HEK293 (cell line): ENCODE data around the gene SPINT2.

Experiments used
- BCL11B ChIP-seq: fragments of 450-650 bp; formaldehyde crosslinking; IDR thresholded peaks from 2 replicates; pipeline ENCODE4 v1.5.1; 2016; ENCODE audit warnings: low read depth, missing biosample characterization, missing genetic modification characterization
- BCL6B ChIP-seq: fragments of 450-650 bp; formaldehyde crosslinking; IDR thresholded peaks from 2 replicates; pipeline ENCODE4 v1.5.1; 2017; ENCODE audit warnings: missing biosample characterization, missing genetic modification characterization
- GLI2 ChIP-seq: fragments of 450-650 bp; formaldehyde crosslinking; IDR thresholded peaks from 2 replicates; pipeline ENCODE4; 2017; ENCODE audit warnings: missing biosample characterization, missing genetic modification characterization, low read depth, borderline replicate concordance
- KLF8 ChIP-seq: fragments of 450-650 bp; formaldehyde crosslinking; IDR thresholded peaks from 2 replicates; pipeline ENCODE4 v1.5.1; 2016; ENCODE audit warnings: missing biosample characterization, missing genetic modification characterization
- SP7 ChIP-seq: fragments of 450-650 bp; formaldehyde crosslinking; IDR thresholded peaks from 2 replicates; pipeline ENCODE4 v1.5.1; 2016; ENCODE audit warnings: missing biosample characterization, missing genetic modification characterization
- TCF7L2 ChIP-seq: IDR thresholded peaks from 2 replicates; pipeline ENCODE4 v1.6.1; 2011; ENCODE audit warnings: low read depth, mild to moderate bottlenecking, inconsistent platforms, low read length, moderate library complexity, borderline replicate concordance
- YY1 ChIP-seq: fragments of 450-650 bp; formaldehyde crosslinking; IDR thresholded peaks from 2 replicates; pipeline ENCODE4 v1.5.1; 2018; ENCODE audit warnings: missing biosample characterization, missing genetic modification characterization
- ZBTB1 ChIP-seq: fragments of 450-650 bp; formaldehyde crosslinking; IDR thresholded peaks from 2 replicates; pipeline ENCODE4 v1.5.1; 2016; ENCODE audit warnings: missing biosample characterization, missing genetic modification characterization
- ZFHX2 ChIP-seq: fragments of 450-650 bp; formaldehyde crosslinking; conservative IDR thresholded peaks from 2 replicates; pipeline ENCODE4 v1.5.1; 2016; ENCODE audit warnings: missing biosample characterization, missing genetic modification characterization
- ZNF112 ChIP-seq: fragments of 450-650 bp; formaldehyde crosslinking; IDR thresholded peaks from 2 replicates; pipeline ENCODE4 v1.5.0; 2017; ENCODE audit warnings: missing biosample characterization, missing genetic modification characterization
- ZNF140 ChIP-seq: fragments of 450-650 bp; formaldehyde crosslinking; IDR thresholded peaks from 2 replicates; pipeline ENCODE4 v1.5.1; 2016; ENCODE audit warnings: missing biosample characterization, missing genetic modification characterization
- ZNF23 ChIP-seq: fragments of 450-650 bp; formaldehyde crosslinking; IDR thresholded peaks from 2 replicates; pipeline ENCODE4 v1.5.1; 2016; ENCODE audit warnings: missing biosample characterization, missing genetic modification characterization, borderline replicate concordance
- ZNF274 ChIP-seq, 2 experiments: fragments of 200-500 bp in 1 of 2; fragments of 450-650 bp in 1 of 2; sonication (Bioruptor generic) in 1 of 2; formaldehyde crosslinking in 1 of 2; IDR thresholded peaks; 2 replicates each; pipeline versions ENCODE4 v1.5.1 to v1.6.1; 2014 to 2016; ENCODE audit warnings: borderline replicate concordance in 1 of 2, inconsistent platforms in 1 of 2, low read length in 1 of 2, missing biosample characterization in 1 of 2, missing genetic modification characterization in 1 of 2
- ZNF302 ChIP-seq: fragments of 450-650 bp; formaldehyde crosslinking; IDR thresholded peaks from 2 replicates; pipeline ENCODE4 v1.5.1; 2016; ENCODE audit warnings: missing biosample characterization, missing genetic modification characterization, low read depth
- ZNF324 ChIP-seq: fragments of 450-650 bp; formaldehyde crosslinking; IDR thresholded peaks from 2 replicates; pipeline ENCODE4 v1.5.1; 2016; ENCODE audit warnings: missing biosample characterization, missing genetic modification characterization
- ZNF391 ChIP-seq: fragments of 450-650 bp; formaldehyde crosslinking; IDR thresholded peaks from 2 replicates; pipeline ENCODE4 v1.5.1; 2016; ENCODE audit warnings: low read depth, missing biosample characterization, missing genetic modification characterization, borderline replicate concordance
- ZNF433 ChIP-seq: fragments of 450-650 bp; formaldehyde crosslinking; IDR thresholded peaks from 2 replicates; pipeline ENCODE4 v1.5.1; 2016; ENCODE audit warnings: missing biosample characterization, missing genetic modification characterization, low read depth
- ZNF48 ChIP-seq: fragments of 450-650 bp; formaldehyde crosslinking; IDR thresholded peaks from 2 replicates; pipeline ENCODE4 v1.5.1; 2016; ENCODE audit warnings: missing biosample characterization, missing genetic modification characterization
- ZNF585B ChIP-seq: fragments of 450-650 bp; formaldehyde crosslinking; IDR thresholded peaks from 2 replicates; pipeline ENCODE4 v1.5.1; 2016; ENCODE audit warnings: missing biosample characterization, missing genetic modification characterization
- ZNF785 ChIP-seq: fragments of 450-650 bp; formaldehyde crosslinking; IDR thresholded peaks from 2 replicates; pipeline ENCODE4 v1.5.1; 2016; ENCODE audit warnings: missing biosample characterization, missing genetic modification characterization
- ZSCAN23 ChIP-seq: fragments of 450-650 bp; formaldehyde crosslinking; IDR thresholded peaks from 2 replicates; pipeline ENCODE4 v1.5.1; 2016; ENCODE audit warnings: missing biosample characterization, missing genetic modification characterization
- ZSCAN5A ChIP-seq: fragments of 450-650 bp; formaldehyde crosslinking; IDR thresholded peaks from 2 replicates; pipeline ENCODE4 v1.5.1; 2016; ENCODE audit warnings: missing biosample characterization, missing genetic modification characterization
- TF ChIP-seq, protein P1 (sequence below): fragments of 450-650 bp; formaldehyde crosslinking; IDR thresholded peaks from 2 replicates; pipeline ENCODE4 v1.5.1; 2016; ENCODE audit warnings: missing biosample characterization, missing genetic modification characterization
- TF ChIP-seq, protein P2 (sequence below): fragments of 450-650 bp; formaldehyde crosslinking; IDR thresholded peaks from 2 replicates; pipeline ENCODE4 v1.5.1; 2016; ENCODE audit warnings: missing biosample characterization, missing genetic modification characterization
- TF ChIP-seq, protein P3 (sequence below): fragments of 450-650 bp; formaldehyde crosslinking; IDR thresholded peaks from 2 replicates; pipeline ENCODE4 v1.5.1; 2016; ENCODE audit warnings: missing biosample characterization, missing genetic modification characterization
- TF ChIP-seq, protein P4 (sequence below): fragments of 450-650 bp; IDR thresholded peaks from 2 replicates; pipeline ENCODE4 v1.5.1; 2018; ENCODE audit warnings: missing biosample characterization, mild to moderate bottlenecking, missing genetic modification characterization
- TF ChIP-seq, protein P5 (sequence below): fragments of 450-650 bp; formaldehyde crosslinking; IDR thresholded peaks from 2 replicates; pipeline ENCODE4 v1.5.1; 2017; ENCODE audit warnings: missing biosample characterization, missing genetic modification characterization

SPINT2 gene

DNA sequence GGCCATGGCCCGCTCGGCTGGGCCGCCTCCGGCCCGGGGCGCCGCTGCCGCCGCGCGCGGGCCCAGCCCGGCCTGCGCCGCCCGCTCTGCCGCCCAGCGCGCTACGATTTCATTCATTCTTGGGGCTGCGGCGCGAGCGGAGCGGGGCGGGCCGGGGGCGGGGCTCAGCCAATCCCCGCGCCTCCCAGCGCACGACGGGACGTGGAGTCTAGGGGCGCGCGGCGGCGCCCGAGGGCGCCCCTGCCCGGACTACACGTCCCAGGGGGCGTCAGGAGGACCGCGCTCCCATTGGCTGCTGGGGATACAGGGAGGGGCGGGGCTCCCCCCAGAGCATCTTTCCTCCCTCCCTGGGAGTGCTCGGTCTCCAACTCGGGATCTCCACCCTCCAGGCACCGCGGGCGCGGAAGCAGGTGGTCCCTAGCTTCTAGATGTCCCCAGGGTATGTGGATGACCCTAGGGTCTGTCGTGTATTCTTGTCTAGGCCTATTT lies 34.7 kb upstream of the SPINT2 start (continued):
- TF ChIP-seq ZNF391 (tag by site-specific recombination) = no peak
- no peak for TF ChIP-seq ZNF23 (tag by site-specific recombination)
- TF ChIP-seq ZNF112 (tag by site-specific recombination) = no peak
- TF ChIP-seq YY1 (tag by site-specific recombination) = no peak
- TF ChIP-seq ZBTB1 (tag by site-specific recombination) = no peak
- TF ChIP-seq ZNF48 (tag by site-specific recombination) = no peak
- no peak for TF ChIP-seq SP7
- TF ChIP-seq ZNF302 = no peak
- TF ChIP-seq, protein P1, sequence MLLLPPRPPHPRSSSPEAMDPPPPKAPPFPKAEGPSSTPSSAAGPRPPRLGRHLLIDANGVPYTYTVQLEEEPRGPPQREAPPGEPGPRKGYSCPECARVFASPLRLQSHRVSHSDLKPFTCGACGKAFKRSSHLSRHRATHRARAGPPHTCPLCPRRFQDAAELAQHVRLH (tag by site-specific recombination) = no peak
- TF ChIP-seq ZSCAN23 (tag by site-specific recombination) = no peak
- TF ChIP-seq TCF7L2 = no peak
- TF ChIP-seq BCL11B (tag by site-specific recombination) = no peak
- TF ChIP-seq ZNF324 (tag by site-specific recombination) = no peak
- TF ChIP-seq ZNF433 (tag by site-specific recombination) = no peak
- no peak for TF ChIP-seq GLI2 (tag by site-specific recombination)
- TF ChIP-seq ZSCAN5A (tag by site-specific recombination) = no peak
- no peak for TF ChIP-seq ZNF140 (tag by site-specific recombination)
- TF ChIP-seq, protein P2, sequence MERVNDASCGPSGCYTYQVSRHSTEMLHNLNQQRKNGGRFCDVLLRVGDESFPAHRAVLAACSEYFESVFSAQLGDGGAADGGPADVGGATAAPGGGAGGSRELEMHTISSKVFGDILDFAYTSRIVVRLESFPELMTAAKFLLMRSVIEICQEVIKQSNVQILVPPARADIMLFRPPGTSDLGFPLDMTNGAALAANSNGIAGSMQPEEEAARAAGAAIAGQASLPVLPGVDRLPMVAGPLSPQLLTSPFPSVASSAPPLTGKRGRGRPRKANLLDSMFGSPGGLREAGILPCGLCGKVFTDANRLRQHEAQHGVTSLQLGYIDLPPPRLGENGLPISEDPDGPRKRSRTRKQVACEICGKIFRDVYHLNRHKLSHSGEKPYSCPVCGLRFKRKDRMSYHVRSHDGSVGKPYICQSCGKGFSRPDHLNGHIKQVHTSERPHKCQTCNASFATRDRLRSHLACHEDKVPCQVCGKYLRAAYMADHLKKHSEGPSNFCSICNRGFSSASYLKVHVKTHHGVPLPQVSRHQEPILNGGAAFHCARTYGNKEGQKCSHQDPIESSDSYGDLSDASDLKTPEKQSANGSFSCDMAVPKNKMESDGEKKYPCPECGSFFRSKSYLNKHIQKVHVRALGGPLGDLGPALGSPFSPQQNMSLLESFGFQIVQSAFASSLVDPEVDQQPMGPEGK (tag by site-specific recombination) = peak; percentile 49
- TF ChIP-seq KLF8 = peak; percentile 81
- no peak for TF ChIP-seq BCL6B
- no peak for TF ChIP-seq ZFHX2
- TF ChIP-seq, protein P3, sequence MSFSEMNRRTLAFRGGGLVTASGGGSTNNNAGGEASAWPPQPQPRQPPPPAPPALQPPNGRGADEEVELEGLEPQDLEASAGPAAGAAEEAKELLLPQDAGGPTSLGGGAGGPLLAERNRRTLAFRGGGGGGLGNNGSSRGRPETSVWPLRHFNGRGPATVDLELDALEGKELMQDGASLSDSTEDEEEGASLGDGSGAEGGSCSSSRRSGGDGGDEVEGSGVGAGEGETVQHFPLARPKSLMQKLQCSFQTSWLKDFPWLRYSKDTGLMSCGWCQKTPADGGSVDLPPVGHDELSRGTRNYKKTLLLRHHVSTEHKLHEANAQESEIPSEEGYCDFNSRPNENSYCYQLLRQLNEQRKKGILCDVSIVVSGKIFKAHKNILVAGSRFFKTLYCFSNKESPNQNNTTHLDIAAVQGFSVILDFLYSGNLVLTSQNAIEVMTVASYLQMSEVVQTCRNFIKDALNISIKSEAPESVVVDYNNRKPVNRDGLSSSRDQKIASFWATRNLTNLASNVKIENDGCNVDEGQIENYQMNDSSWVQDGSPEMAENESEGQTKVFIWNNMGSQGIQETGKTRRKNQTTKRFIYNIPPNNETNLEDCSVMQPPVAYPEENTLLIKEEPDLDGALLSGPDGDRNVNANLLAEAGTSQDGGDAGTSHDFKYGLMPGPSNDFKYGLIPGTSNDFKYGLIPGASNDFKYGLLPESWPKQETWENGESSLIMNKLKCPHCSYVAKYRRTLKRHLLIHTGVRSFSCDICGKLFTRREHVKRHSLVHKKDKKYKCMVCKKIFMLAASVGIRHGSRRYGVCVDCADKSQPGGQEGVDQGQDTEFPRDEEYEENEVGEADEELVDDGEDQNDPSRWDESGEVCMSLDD (tag by site-specific recombination) = peak; percentile 53; the same call in 1 of the 2 replicates
- TF ChIP-seq ZNF274 (IDR thresholded peaks at IDR 0.05; ENCODE audit: low read length) = no peak
- TF ChIP-seq ZNF274 (tag by site-specific recombination; IDR thresholded peaks at IDR 0.05; ENCODE audit: borderline replicate concordance) = no peak
- no peak for TF ChIP-seq ZNF785 (tag by site-specific recombination)
- TF ChIP-seq, protein P4, sequence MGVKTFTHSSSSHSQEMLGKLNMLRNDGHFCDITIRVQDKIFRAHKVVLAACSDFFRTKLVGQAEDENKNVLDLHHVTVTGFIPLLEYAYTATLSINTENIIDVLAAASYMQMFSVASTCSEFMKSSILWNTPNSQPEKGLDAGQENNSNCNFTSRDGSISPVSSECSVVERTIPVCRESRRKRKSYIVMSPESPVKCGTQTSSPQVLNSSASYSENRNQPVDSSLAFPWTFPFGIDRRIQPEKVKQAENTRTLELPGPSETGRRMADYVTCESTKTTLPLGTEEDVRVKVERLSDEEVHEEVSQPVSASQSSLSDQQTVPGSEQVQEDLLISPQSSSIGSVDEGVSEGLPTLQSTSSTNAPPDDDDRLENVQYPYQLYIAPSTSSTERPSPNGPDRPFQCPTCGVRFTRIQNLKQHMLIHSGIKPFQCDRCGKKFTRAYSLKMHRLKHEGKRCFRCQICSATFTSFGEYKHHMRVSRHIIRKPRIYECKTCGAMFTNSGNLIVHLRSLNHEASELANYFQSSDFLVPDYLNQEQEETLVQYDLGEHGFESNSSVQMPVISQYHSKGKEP = no peak
- TF ChIP-seq, protein P5, sequence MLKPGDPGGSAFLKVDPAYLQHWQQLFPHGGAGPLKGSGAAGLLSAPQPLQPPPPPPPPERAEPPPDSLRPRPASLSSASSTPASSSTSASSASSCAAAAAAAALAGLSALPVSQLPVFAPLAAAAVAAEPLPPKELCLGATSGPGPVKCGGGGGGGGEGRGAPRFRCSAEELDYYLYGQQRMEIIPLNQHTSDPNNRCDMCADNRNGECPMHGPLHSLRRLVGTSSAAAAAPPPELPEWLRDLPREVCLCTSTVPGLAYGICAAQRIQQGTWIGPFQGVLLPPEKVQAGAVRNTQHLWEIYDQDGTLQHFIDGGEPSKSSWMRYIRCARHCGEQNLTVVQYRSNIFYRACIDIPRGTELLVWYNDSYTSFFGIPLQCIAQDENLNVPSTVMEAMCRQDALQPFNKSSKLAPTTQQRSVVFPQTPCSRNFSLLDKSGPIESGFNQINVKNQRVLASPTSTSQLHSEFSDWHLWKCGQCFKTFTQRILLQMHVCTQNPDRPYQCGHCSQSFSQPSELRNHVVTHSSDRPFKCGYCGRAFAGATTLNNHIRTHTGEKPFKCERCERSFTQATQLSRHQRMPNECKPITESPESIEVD = no peak
- TF ChIP-seq ZNF585B (tag by site-specific recombination) = no peak
